GM12878 (cell line): ENCODE data around the gene PHPT1. TPM values are rescaled to one million over a fixed set of nuclear protein-coding genes. Genes with fewer than 3 reads are reported as not detected.
A peak's percentile ranks its signal among the peaks of the same experiment; 100 is the strongest.

Experiments used
- ATAC-seq: fragments of 200-7000 bp; cut with Tn5 transposase; 3 replicates; pipeline ENCODE4 v1.9.1; 2020; ENCODE audit warnings: mild to moderate bottlenecking, moderate library complexity
- BruUV-seq: library from RNA; stranded (reverse); fragments of 400-500 nt; replicated peaks from 2 replicates; lab custom pipeline; 2021; lab: Mats Ljungman, UMichigan
- CTCF ChIA-PET: fragments of 300-600 bp; sonication (Branson Sonifier 250); formaldehyde crosslinking; extraction: SDS; loops from one replicate; lab custom pipeline; 2021; ENCODE audit warnings: inconsistent platforms; lab: Yijun Ruan, JAX
- POLR2A ChIA-PET: fragments of 350-600 bp; formaldehyde crosslinking; extraction: SDS; loops from one replicate; lab custom pipeline; 2021; ENCODE audit warnings: inconsistent platforms; lab: Charles Lee
- RAD21 ChIA-PET: fragments of 300-600 bp; sonication (Branson Sonifier 250); formaldehyde crosslinking; loops from one replicate; lab custom pipeline; 2023; ENCODE audit warnings: antibody characterized with exemption; ENCODE audit not compliant: unreplicated experiment; lab: Charles Lee
- SMC1A ChIA-PET: fragments of 300-600 bp; sonication (Branson Sonifier 250); formaldehyde crosslinking; loops from one replicate; lab custom pipeline; 2023; ENCODE audit not compliant: unreplicated experiment, uncharacterized antibody; lab: Charles Lee
- DNase-seq: peaks from one replicate; pipeline ENCODE4 v3.0.0-alpha.2; 2011; ENCODE audit warnings: low read depth, low spot score
- FAIRE-seq: peaks from 3 replicates; lab custom pipeline; 2011; peaks lifted over from hg19 to GRCh38; lab: Jason Lieb, UNC
- H2AFZ ChIP-seq: 2 replicates; pipeline ENCODE4 v1.6.0; 2011; ENCODE audit warnings: low read depth, low read length, control low read depth; ENCODE audit not compliant: control insufficient read depth
- H3K27ac ChIP-seq: 2 replicates; pipeline ENCODE4 v1.5.1; 2011; ENCODE audit warnings: control low read depth; ENCODE audit not compliant: control insufficient read depth, insufficient read depth
- H3K27me3 ChIP-seq, 2 experiments: replicated peaks in 1 of 2; 2 replicates each; pipeline versions ENCODE4 v1.6.0 to v1.6.1; 2011; ENCODE audit warnings: low read length in 1 of 2; ENCODE audit not compliant: control insufficient read depth in 2 of 2, insufficient read depth in 2 of 2
- H3K36me3 ChIP-seq, 2 experiments: 2 replicates each; pipeline ENCODE4 v1.5.1; 2011; ENCODE audit warnings: low read length in 1 of 2; ENCODE audit not compliant: control insufficient read depth in 2 of 2, insufficient read depth in 2 of 2
- H3K4me1 ChIP-seq: 2 replicates; pipeline ENCODE4 v1.6.1; 2011; ENCODE audit warnings: mild to moderate bottlenecking, low read length, moderate library complexity, mixed read lengths; ENCODE audit not compliant: control insufficient read depth, insufficient read depth
- H3K4me2 ChIP-seq: 2 replicates; pipeline ENCODE4 v1.6.0; 2011; ENCODE audit warnings: control low read depth; ENCODE audit not compliant: control insufficient read depth, insufficient read depth
- H3K4me3 ChIP-seq: fragments of 200-600 bp; sonication (generic); 2 replicates; pipeline ENCODE4 v1.5.1; 2016
- H3K79me2 ChIP-seq: 2 replicates; pipeline ENCODE4 v1.6.0; 2011; ENCODE audit warnings: low read length; ENCODE audit not compliant: control insufficient read depth, insufficient read depth
- H3K9ac ChIP-seq: 2 replicates; pipeline ENCODE4 v1.8.0; 2011; ENCODE audit warnings: low read length, control low read depth, mixed read lengths; ENCODE audit not compliant: control insufficient read depth, insufficient read depth
- H3K9me3 ChIP-seq: replicated peaks from 3 replicates; pipeline ENCODE4 v1.5.1; 2011; ENCODE audit warnings: mild to moderate bottlenecking, low read length; ENCODE audit not compliant: control insufficient read depth, insufficient read depth
- H4K20me1 ChIP-seq: 2 replicates; pipeline ENCODE4 v1.6.0; 2011; ENCODE audit not compliant: control insufficient read depth, insufficient read depth
- POLR2A ChIP-seq: IDR thresholded peaks from 2 replicates; pipeline ENCODE4 v1.6.1; 2011; ENCODE audit warnings: low read depth, mild to moderate bottlenecking, low read length
- PRDM15 ChIP-seq: fragments of 450-650 bp; formaldehyde crosslinking; IDR thresholded peaks from 2 replicates; pipeline ENCODE4 v1.4.0; 2020; ENCODE audit warnings: mild to moderate bottlenecking, moderate library complexity
- RUNX3 ChIP-seq: IDR thresholded peaks from 2 replicates; pipeline ENCODE4 v1.6.1; 2012; ENCODE audit warnings: low read length, inconsistent platforms
- SUZ12 ChIP-seq: fragments of 200-600 bp; sonication (generic); IDR thresholded peaks from one replicate; pipeline ENCODE4 v1.6.1; 2018; ENCODE audit warnings: antibody characterized with exemption, mild to moderate bottlenecking; ENCODE audit not compliant: unreplicated experiment
- ZNF274 ChIP-seq: IDR thresholded peaks from one replicate; pipeline ENCODE4 v1.8.0; 2011; ENCODE audit not compliant: insufficient read length, insufficient read depth
- ZNF384 ChIP-seq: IDR thresholded peaks from 2 replicates; pipeline ENCODE4 v1.6.1; 2012; ENCODE audit warnings: low read depth, mild to moderate bottlenecking, low read length, improper control_type of control experiment, borderline replicate concordance
- WGBS: methylation state at CpG from one replicate; pipeline ENCODE4 v1.1.6; 2016; ENCODE audit warnings: low lambda C conversion rate; ENCODE audit not compliant: insufficient replicate concordance, insufficient coverage; ENCODE audit errors: missing lambda C conversion rate; 5-methylcytosine and 5-hydroxymethylcytosine counted together
- in situ Hi-C: fragments of 300-500 bp; cut with MboI; formaldehyde crosslinking; loops from 9 replicates; pipeline ENCODE4 v1.14.3; 2018; ENCODE audit warnings: mixed read lengths
- intact Hi-C: fragments of 100-400 bp; cut with micrococcal nuclease; formaldehyde crosslinking; loops from one replicate; pipeline ENCODE4 v1.14.2; 2022; ENCODE audit not compliant: unreplicated experiment
- polyA plus RNA-seq, 11 experiments: library from polyadenylated mRNA; depleted of rRNA in 4 of 11; unstranded in 6 of 11; stranded (reverse) in 5 of 11; fragments of >200 nt; fragmentation: Nextera tagmentation in 4 of 11; fragmentation: Illumina TruSeq in 1 of 11; extraction: Ambion mirVana in 4 of 11; extraction: Trizol in 1 of 11; gene quantifications; 1 replicate in 1 of 11; 2 replicates in 10 of 11; pipeline versions ENCODE4 v1.2.1 to v1.2.3, GENCODE V29; 2011 to 2016; ENCODE audit warnings: inconsistent platforms in 2 of 11, missing spikeins in 2 of 11, low read depth in 1 of 11
- total RNA-seq, 4 experiments: library from RNA; depleted of rRNA in 3 of 4; stranded (reverse); fragments of >200 nt in 3 of 4; fragmentation: Illumina TruSeq in 1 of 4; extraction: Trizol in 1 of 4; gene quantifications; 2 replicates each; pipeline versions ENCODE4 v1.2.1 to v1.2.3, GENCODE V29; 2013 to 2021

PHPT1 gene
- total and polyA plus RNA-seq, 10 of the 15 experiments (the other 5 are each of a cell fraction or from before 2014, with no cell fraction given) = 56.2 to 323 (median 140) TPM

GRCh38 chr9:136835932-136836904 is 13.0 kb upstream of the PHPT1 start:
- no TSS peak for BruUV-seq
- Histone ChIP-seq H3K9ac (no peak overlapping the region), H3K27ac (no peak overlapping the region)
- TF ChIP-seq POLR2A = 0 out of 2 replicates have a peak, but pooled peaks have one; percentile 10
- no peak for TF ChIP-seq RUNX3
- TF ChIP-seq SUZ12 = no peak
- TF ChIP-seq, all 136 proteins: peak for 1
- CTCF ChIA-PET = no interaction called here
- RAD21 ChIA-PET = no interaction called here
- ATAC-seq (no peak), FAIRE-seq (no peak), DNase-seq (no peak)
- H3K36me3 ChIP-seq = no peaks in the 10 kb centered on the region
- H3K79me2 ChIP-seq = no peaks in the 10 kb centered on the region
- WGBS = 89% methylated on average over 21 of the region's 21 CpGs
- in situ Hi-C loops (no loop called here), intact Hi-C loops (no loop called here)
- H3K9me3 ChIP-seq = no peaks in the 10 kb centered on the region
- H3K4me3 ChIP-seq = no peak overlapping the region
- SMC1A ChIA-PET = no interaction called here
- H3K4me2 ChIP-seq = no peak overlapping the region
- H3K27me3 ChIP-seq = no peaks in the 10 kb centered on the region
- no peaks in the 10 kb centered on the region for H4K20me1 ChIP-seq
- no peak overlapping the region for H2AFZ ChIP-seq
- POLR2A ChIA-PET = no interaction called here
- no peaks in the 10 kb centered on the region for H3K4me1 ChIP-seq

- WGBS = 97% methylated on average over 18 of the region's 27 CpGs
- no peak for DNase-seq
- ChIA-PET POLR2A (no interaction called here), CTCF (no interaction called here), SMC1A (no interaction called here), RAD21 (no interaction called here)
- no peaks in the 10 kb centered on the region for H3K36me3 ChIP-seq
- H3K9me3 ChIP-seq = no peaks in the 10 kb centered on the region
- in situ Hi-C loops = no loop called here
- no peak for ATAC-seq
- no peaks in the 10 kb centered on the region for H3K4me1 ChIP-seq
- no peak for FAIRE-seq
- no peaks in the 10 kb centered on the region for H3K27me3 ChIP-seq
- H3K79me2 ChIP-seq = no peaks in the 10 kb centered on the region
- BruUV-seq = no TSS peak
- no peak overlapping the region for H3K27ac ChIP-seq
- H2AFZ ChIP-seq = no peak overlapping the region
- H3K4me3 ChIP-seq = no peak overlapping the region
- no peak overlapping the region for H3K4me2 ChIP-seq
- intact Hi-C loops = no loop called here
- no peak overlapping the region for H3K9ac ChIP-seq
- H4K20me1 ChIP-seq = no peaks in the 10 kb centered on the region
- TF ChIP-seq ZNF274 (no peak), PRDM15 (CRISPR knock-in tag) (no peak), ZNF384 (no peak)
Observed at GRCh38 chr9:136837146-136837855, 11.9 kb upstream of the PHPT1 start.
